Skeletal muscle cell (primary cell): ENCODE data around the gene NHEJ1.

Source experiments
- DNase-seq: peaks from one replicate; pipeline ENCODE4 v3.0.0-alpha.2; 2010; ENCODE audit warnings: low read depth
- H3K4me3 ChIP-seq: 2 replicates; pipeline ENCODE4 v1.5.1; 2011; ENCODE audit warnings: low read depth, mild to moderate bottlenecking, control low read depth, low read length, moderate library complexity

NHEJ1 gene

DNA sequence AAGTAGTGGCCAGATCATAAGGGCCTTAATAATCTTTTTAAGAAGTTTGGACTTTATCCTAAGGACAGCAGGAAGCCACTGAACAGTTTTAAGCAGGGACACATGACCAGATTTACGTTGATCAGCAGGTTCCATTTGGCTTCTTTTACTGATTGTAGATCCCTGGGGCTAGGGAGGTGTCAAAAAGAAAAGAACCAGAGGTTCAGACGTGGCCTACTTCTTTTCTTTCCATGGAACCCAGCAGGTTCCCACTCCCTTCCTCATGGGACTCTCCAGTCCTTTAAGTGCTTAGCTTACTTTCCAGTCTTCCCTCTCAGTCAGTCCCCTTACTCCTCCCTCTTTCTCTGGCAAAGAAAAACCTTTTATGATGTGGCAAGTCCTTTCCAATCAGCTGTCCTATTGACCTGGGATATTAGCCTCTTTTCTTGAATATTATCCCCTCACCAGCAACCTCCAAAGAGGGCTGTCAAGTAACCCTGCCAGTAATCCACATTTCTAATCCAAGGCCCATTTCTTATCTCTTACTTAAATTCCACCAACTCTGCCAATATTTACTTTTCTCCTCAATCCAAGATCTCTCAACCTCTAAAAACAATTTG, 33.5 kb downstream of the NHEJ1 start:
- H3K4me3 ChIP-seq, result no peak overlapping the region
- DNase-seq, result no peak

DNA sequence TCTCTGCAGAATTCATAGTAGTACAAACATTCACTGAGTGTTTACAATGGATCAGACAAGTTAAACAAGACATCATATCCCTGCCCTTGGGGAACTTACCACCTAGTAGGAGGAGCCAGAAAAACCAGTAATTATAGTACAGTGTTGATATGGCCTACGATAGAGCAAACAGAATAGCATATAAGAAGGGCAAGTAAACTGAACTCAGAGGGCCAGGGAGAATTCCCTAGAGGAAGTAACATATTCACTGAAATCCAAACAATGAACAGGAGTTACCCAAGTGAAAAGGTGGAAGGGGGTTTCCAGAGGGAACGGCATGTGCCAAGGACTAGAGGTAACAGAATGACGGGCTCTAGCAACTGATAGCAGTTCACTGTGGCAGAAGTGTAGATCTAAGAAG, 34.1 kb downstream of the NHEJ1 start:
- no peak for DNase-seq
- no peak overlapping the region for H3K4me3 ChIP-seq

DNA sequence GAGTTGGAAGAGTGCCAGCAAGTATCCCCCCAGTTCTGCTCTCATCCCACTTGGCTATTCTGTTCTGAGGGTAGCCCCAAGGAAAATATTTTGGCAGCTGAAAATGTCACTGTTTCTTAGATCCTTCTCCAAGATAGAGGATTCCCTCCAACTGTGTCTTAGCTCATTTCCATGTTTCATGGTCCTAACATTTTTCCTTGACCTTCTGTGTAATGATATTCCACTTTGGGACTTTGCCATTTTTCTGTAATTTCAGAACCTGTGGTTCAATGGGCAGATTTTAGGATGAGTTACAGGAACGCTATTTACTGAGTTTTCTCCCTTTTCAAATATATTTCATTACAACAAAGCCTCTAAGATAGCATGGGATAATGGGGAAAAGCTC, 34.7 kb downstream of the NHEJ1 start:
- H3K4me3 ChIP-seq, result no peak overlapping the region
- no peak for DNase-seq

DNA sequence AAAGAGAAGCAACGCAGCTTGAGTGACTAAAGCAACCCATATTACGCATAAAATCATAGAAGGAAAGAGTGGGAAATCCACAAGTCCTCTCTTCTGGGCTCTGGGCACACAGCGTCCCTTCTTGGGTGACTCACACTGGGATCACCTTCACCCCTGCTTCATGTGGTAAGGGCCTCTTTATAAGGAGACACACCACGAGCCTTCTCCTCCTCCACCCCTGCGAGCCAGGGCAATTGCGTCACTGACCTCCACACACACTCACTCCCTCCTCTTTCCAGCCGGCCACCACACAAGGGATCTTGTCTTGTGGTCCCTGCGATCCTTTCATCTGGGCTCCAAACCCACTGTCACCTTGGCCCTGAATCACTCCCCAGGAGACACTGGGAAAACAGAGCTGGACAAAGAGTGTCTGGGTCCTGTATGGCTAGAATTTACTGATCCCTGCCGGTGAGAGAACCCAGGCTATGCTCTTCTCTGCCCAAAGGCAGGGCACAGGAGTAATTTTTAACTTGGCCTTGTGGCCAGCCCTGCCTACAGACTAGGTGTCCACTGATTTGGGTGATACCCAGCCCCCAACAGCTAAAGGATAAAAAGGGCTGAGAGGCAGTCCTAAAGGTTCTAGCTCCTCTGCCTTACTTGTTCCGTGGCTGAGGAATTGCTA, 35.3 kb downstream of the NHEJ1 start:
- no peak overlapping the region for H3K4me3 ChIP-seq
- DNase-seq, result peak; percentile 87

DNA sequence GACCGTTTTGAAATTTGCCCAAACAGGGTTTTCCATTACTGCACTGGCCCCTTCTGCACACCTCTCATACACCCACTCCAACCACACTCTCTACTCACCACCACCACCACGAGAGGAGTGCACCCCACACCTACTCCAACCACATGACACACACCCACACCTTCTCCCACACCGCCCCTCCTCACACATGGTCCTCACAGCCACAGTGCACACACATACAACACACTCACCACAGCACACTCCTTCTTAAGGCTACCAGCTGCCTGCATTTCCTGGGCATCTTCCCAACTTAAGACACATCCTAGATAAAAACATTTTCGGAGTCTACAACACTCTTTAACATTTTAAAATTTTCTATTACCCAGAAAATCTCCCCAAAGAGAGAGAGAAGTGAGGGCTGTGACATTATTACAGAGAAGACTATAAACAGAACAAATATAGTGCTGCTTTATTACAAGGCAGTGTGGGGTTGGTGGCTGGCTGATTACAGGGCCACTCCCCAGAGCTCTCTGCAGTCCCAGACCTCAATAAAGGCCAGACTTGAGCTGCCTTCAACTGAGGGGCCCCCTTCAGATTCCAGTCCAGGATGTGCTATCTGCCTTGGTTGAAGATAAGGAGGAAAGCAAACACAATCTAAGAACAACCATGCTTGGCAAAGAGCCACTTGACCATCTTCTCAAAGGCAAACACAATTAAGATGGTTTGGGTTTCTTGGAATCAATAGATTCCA, 36.1 kb downstream of the NHEJ1 start:
- H3K4me3 ChIP-seq, result no peak overlapping the region
- DNase-seq, result no peak

DNA sequence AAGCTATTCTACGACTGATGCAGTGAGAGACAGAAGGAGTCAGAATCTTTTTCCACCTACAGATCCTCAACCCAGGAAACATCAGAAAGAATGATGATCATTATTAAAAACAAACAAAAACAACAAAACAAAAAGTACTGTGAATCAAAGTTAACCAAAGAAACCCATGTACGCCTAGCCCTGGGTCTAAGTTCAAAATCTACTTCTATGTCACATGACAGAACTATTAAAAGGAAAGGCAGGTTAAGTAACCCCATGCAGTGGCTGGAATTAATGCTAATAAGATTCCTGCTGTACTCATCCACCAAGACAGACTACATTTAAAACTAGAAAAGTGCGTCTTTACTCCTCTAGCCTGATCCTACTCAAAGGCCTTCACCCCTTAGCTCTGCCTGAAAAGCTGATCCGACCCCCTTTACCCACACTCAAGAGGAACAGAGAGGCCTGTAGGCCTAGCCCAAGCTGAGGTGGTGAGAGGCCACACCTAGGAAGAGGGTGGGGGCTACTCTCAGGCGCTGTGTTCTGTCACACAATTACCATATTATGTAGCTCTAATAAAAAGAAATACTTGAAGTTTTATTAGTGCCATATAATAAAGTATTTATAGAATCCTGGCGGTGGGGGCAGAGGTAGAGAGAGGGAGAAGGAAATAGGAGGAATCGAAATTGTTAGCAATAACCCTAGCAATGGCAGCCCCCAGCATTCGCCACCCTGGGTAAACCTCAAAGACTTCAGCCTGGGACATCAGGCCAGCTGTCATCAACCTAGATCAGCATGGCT, 37.1 kb downstream of the NHEJ1 start:
- no peak overlapping the region for H3K4me3 ChIP-seq
- DNase-seq, result no peak

DNA sequence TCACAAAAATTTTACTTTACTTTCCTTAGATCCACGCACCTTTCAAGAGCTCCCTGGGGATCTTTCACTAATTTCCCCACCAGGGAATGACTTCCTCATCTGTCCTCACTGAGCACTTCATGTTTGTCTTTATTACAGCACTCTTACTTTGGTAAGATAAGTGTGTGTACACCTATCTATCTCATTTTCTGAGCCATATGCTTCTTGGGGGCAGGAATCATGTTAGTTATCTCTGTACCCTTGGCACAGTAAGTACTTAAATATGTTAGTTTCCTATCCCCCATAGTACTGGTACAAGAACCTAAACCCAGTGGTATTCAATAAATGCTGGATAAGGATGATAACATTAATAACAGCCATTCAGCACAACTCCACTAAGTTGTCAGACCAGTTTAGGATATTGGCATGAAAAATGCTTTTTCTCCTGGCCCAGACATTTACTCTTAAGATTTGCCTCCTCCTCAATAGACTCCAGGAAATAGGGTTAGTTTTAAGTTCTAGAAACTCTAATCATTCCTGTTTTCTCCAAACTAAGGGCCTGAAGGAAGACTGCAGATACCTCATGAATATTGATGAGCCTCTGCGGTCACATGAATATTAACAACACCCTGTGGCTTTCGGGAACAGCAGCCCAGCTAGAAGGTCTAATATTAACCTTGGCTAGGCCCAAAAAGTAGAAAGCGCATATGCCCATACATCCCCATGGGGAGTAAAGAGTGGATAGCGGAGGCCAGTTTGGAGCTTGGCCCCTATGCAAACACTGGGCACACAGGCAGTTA, 38.2 kb downstream of the NHEJ1 start:
- no peak for DNase-seq
- no peak overlapping the region for H3K4me3 ChIP-seq

DNA sequence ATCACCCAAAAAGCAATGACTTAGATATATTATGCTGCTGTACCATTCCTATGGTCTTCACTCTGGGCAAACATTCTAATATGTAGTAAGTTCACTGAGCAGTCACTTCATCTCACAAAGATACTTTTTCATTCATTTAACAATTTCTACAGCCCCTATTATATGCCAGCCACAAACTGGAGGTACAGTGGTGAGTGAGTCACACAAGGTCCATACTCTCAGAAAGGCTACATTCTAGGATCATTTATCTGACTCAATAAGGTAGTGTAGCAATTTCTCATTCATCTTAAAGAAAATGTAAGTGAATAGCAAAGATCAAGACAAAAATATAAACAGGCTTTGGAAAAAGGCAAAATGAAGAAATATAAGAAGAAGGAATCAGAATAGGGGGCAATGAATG, 40.5 kb downstream of the NHEJ1 start:
- DNase-seq, result no peak
- H3K4me3 ChIP-seq, result no peak overlapping the region

DNA sequence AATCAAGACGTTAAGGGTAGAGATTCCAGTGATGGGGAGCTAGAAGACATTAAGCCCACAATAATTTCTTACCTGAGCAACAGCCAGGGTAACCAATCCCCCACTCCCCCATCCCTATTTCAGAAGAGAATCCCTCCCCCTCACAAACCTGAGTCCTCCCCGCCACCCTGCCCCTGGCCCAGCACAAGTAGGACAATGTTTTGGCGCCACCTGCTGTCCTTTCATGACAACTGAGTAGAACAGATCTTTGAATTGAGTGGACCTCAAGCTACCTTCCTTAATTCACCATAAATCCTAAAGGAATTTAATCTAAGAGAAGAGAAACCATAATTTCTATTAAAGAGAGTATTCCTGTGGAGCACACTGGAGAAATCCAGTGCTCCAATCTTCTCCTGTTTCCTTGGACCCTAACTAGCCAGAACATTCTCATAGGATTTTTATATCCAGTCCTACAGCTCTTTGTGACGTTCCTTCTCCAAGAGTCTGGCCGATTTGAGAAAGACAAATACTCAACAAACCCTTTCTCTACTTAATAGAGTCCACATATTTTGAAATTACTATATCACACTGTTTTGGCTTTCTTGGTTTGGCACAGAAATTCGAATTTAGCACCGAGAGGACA, 41.1 kb downstream of the NHEJ1 start:
- DNase-seq, result no peak
- no peak overlapping the region for H3K4me3 ChIP-seq

DNA sequence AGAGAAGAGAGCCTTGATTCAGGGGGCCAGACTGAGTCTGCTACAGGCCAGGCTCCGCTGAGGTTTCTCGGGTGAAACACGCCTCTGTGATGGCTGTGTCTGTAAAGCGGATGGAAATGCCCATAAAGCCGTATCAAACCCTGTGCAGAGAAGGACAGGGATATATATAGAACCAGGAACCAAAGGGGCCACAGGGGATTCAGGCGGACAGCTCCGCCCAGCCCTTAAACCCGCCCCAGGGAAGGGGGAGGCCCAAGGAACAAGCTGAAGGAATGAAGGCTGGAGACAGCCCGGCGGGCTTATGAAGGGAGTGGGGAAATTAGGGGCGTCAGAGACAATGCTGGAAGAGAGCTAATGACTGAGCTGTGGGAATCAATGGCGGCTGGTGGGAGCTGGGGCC, 42.1 kb downstream of the NHEJ1 start:
- DNase-seq, result no peak
- H3K4me3 ChIP-seq, result no peak overlapping the region

DNA sequence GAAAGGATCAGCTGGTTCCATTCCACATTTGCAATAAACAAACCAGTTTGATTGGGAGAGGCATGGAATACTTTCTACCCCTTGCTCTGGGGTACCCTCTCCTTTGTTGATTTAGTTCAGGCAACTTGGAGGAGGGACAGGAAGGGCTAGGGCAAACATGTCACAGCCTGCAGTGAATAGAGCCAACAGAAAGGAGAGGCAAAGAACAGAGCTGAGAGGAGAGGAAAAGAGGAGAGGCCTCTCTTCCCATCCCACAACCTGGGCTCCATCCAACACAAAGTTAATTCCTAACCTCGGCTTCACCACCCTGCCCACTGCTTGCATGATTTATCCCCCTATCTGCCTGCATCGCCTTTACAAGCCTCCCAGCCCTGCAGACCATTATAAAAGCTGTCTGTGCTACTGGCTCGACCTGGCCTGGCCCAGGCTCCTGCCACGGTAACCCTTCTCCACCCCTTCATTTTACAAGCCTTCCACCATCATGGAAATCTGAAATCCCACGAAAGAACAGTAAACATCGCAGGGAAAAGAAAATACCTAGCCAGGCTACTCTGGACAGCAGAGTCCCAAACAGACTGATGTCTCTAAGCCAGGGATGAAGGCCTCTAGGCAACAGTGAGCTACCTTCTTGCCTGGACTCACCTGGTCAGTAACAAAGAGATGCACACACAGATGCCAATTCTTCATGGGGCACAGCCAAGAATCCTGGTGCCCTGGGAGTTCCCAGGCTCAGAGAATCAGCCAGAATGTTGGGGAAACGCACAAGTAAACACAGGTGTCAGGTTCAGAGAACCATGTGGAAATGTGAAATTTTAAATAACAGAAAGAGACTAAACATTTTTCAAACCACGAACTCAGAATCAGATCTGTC, 43.6 kb downstream of the NHEJ1 start:
- H3K4me3 ChIP-seq, result no peak overlapping the region
- DNase-seq, result no peak

DNA sequence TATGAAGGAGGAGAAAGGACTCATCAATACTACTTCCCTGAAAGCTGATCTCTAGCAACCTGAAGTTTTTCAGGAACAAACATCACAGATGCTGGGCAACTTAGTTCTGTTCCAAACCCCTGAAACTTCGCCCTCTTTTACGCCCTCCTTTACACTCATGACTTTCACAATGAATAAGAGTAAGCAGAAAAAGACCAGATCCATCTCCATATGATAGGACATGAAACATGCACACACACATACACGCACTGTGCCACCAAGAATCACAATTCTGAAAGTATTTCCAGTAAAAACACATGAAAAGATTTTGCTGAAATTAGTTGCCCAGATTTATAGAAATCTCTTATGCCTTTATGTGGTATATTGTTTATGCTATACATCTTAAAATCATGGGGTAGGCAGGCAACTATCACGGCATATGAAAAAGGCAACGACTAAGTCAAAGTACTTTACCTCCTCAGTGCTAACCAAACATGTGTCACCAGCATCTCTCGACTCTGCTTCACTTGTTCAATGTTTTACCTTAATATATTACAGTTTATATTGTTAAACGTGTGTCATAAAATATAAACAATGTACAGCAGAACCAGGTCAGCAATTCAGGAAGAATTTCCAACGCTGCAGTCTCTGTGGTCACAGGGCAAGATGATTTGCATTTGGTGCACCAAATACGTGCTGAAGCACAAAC, 47.8 kb downstream of the NHEJ1 start:
- DNase-seq, result no peak
- H3K4me3 ChIP-seq, result no peak overlapping the region

DNA sequence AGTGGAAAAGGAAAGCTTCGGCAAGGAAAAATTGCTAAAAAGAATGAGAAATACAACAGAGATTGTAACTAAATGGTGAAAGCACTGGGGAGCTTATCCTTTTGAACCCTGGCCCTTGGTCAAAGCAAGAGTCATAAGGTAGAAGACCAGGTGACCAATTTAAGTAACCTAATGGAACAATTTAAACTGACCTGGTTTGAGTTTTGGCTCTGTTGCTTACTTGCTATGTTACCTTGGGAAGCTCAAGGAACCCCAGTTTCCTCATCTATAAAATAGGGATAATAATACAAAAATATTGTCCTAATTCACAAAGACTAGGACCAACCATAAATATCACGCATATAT, 48.6 kb downstream of the NHEJ1 start:
- no peak overlapping the region for H3K4me3 ChIP-seq
- no peak for DNase-seq

DNA sequence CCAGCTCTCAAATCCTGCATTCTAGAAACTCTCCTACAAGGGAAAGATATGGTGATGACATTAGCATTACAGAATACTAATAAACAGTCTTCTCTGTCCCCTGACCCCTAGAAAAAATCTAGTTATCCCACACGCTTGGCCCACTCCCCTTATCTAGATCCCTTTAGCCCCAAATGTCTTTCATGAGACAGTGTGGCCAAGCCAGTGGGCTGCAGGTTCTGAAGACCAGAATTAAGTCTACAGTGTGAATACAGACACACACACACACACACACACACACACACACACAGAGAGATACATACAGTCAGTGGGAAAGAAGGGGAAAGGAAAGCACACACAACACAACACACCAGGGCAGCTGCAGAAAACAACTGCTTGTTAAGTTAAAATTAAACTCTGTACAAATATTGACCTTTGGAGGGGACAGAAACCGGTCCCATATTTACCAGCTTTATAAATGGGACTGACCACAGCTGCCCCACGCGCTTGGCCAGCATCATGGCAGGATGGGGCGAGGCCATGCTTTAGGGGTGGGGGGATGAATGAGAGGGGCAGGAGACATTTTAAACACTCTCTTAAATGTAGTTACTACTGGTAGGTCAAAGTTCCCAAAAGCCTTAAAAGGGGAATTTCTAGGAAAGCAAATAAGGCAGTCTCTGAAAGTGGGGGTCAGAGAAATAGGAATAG, 49.1 kb downstream of the NHEJ1 start:
- DNase-seq, result no peak
- H3K4me3 ChIP-seq, result no peak overlapping the region

DNA sequence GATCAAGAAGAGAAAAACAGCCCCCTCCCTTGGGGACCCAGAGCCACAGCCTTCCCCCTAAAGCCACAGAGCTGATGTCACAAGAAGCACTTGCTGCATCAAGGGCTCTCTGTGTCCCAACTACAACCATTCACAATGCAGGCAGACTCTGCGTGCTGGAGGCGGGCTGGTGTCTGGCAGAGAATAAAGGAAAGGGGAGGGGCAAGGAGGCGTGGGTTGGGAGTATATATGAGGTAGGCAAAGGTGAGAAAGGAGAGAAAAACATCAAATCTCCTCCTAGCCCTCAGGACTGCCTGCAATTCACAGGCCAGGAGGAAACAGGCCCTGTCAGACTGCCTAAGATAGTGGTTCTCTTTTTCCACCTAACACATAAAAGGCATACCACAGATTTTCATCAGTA, 51.1 kb downstream of the NHEJ1 start:
- H3K4me3 ChIP-seq, result no peak overlapping the region
- no peak for DNase-seq

DNA sequence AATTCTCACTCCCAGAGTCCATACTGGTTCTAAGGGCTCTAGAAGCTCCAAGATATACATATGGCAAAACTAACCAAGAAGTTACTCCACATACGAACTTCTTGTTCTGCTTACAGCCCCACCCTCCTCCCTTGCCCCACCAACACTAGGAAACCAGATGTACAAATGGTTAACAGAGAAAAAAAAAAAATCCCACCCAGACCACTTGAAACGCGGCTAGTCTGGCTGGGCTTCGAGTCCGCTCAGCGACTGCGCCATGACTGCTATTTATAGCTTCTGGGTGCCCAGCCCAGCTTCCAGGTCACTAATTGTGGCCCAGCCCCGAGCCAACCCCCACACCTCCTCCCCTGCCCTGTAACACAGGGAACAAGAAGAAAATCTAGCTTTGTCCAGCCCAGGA, 52.9 kb downstream of the NHEJ1 start:
- H3K4me3 ChIP-seq, result no peak overlapping the region
- no peak for DNase-seq

DNA sequence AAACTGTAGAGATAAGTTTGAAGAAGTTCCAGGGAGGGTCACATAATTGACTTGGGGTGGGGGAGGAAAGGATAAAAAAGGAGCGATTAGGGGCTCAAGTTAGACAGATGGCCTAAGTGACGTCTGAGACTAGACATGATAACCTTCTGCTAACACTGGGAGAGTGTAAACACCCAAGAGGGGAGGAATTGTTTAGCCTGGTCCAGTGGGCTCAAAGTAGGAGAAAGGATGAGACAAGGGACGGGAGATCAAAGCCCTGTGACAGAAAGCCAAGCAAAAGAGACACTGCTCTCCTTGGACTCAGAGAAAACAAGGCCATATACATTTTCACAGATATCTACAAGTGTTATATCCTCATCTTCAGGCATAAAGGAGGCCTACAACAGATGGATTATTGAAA, 54.4 kb downstream of the NHEJ1 start:
- no peak for DNase-seq

More for the DNA sequence above, 54.4 kb downstream of the NHEJ1 start:
- H3K4me3 ChIP-seq, result no peak overlapping the region
